ENCODE measurements around the gene KCNJ6.

KCNJ6 gene

GRCh38 chr21:37565530-37566223 is 350.6 kb downstream of the KCNJ6 start:
- DNase-seq (ENCODE audit: low read depth in 2 of 2) = no peak

GRCh38 chr21:37564924-37565529 is 351.2 kb downstream of the KCNJ6 start:
- DNase-seq (ENCODE audit: low read depth in 2 of 2) = no peak

GRCh38 chr21:37564341-37564923 is 351.8 kb downstream of the KCNJ6 start:
- DNase-seq (ENCODE audit: low read depth in 2 of 2) = peak; percentile 70

GRCh38 chr21:37563641-37564340 is 352.5 kb downstream of the KCNJ6 start:
- DNase-seq (ENCODE audit: low read depth in 2 of 2) = peak; percentile 65 to 81

GRCh38 chr21:37562920-37563640 is 353.2 kb downstream of the KCNJ6 start:
- DNase-seq (ENCODE audit: low read depth in 2 of 2) = no peak

GRCh38 chr21:37561941-37562919 is 354.0 kb downstream of the KCNJ6 start:
- DNase-seq (ENCODE audit: low read depth in 2 of 2) = no peak

- DNase-seq (ENCODE audit: low read depth in 2 of 2) = no peak
Observed at GRCh38 chr21:37561506-37561905, 354.8 kb downstream of the KCNJ6 start.

- DNase-seq (ENCODE audit: low read depth in 2 of 2) = no peak
Observed at GRCh38 chr21:37560385-37560784, 355.9 kb downstream of the KCNJ6 start.

GRCh38 chr21:37558676-37559211 is 357.5 kb downstream of the KCNJ6 start:
- no peak for DNase-seq (ENCODE audit: low read depth in 2 of 2)

Measured in stimulated activated CD4-positive, alpha-beta T cell treated with anti-CD3 and anti-CD28 coated beads, Interleukin-1b, Interleukin-23, amount 100 ng/mL, for 1 hour (primary cell).